OCI-LY3 (cell line): ENCODE results near the gene TAF10.

ENCODE experiments used
- EZH2phosphoT487 ChIP-seq: fragments of 200-600 bp; shearing (Covaris generic); IDR thresholded peaks from 2 replicates; pipeline ENCODE4 v1.6.1; 2018; ENCODE audit warnings: antibody characterized with exemption, mixed run types, low read depth
- TF ChIP-seq, protein P1 (sequence below): fragments of 200-600, 300-600 bp; sonication (generic); IDR thresholded peaks from 2 replicates; pipeline ENCODE4 v1.5.1; 2014; ENCODE audit warnings: antibody characterized with exemption, low read length, low read depth

DNA sequence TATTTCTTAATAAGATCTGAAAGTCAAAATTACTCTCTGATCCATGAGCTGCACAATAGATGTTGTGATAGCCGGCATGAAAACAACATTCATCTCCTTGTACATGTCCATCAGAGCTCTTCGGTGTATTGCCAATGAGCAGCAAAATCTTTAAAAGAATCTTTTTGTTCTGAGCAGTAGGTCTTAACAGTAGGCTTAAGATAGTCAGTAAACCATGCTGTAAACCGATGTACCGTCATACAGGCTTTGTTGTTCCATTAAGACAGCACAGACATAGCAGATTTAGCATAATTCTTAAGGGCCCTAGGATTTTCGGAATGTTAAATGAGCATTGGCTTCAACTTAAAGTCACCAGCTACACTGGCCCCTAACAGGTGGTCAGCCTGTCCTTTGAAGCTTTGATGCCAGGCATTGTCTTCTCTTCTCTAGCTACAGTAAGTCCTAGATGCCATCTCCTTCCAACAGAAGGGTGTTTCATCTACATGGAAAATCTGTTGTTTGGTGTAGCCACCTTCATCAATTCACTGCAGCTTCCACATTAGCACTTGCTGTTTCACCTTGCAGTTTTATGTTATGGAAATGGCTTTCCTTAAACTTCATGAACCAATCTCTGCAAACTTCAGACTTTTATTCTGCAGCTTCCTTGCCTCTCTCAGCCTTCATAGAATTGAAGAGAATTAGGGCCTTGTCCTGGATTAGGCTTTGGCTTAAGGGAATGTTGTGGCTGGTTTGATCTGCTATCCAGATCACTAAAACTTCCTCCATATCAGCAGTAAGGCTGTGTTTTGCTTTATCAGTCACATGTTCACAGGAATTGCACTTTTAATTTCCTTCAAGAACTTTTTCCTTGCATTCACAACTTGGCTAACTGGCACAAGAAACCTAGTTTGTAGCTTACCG is 37.0 kb downstream of the TAF10 start:
- TF ChIP-seq, protein P1, sequence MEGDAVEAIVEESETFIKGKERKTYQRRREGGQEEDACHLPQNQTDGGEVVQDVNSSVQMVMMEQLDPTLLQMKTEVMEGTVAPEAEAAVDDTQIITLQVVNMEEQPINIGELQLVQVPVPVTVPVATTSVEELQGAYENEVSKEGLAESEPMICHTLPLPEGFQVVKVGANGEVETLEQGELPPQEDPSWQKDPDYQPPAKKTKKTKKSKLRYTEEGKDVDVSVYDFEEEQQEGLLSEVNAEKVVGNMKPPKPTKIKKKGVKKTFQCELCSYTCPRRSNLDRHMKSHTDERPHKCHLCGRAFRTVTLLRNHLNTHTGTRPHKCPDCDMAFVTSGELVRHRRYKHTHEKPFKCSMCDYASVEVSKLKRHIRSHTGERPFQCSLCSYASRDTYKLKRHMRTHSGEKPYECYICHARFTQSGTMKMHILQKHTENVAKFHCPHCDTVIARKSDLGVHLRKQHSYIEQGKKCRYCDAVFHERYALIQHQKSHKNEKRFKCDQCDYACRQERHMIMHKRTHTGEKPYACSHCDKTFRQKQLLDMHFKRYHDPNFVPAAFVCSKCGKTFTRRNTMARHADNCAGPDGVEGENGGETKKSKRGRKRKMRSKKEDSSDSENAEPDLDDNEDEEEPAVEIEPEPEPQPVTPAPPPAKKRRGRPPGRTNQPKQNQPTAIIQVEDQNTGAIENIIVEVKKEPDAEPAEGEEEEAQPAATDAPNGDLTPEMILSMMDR: no peak
- TF ChIP-seq EZH2phosphoT487: no peak
